Uterine smooth muscle cell (primary cell): ENCODE measurements around the gene CD19. TPM values are rescaled to one million over a fixed set of nuclear protein-coding genes. Genes with fewer than 3 reads are reported as not detected.

Experiments used
- total RNA-seq: library from RNA; depleted of rRNA; stranded (reverse); fragments of >200 nt; gene quantifications from 2 replicates; pipeline ENCODE4 v1.2.3, GENCODE V29; 2014

The CD19 gene
- not detected in 2 replicates for total RNA-seq

GRCh38 chr16:28931801-28932225 is at the start of gene CD19:
CD19 (plus strand) TSS chr16:28931971; CDS start chr16:28932001, 30 bp downstream.

DNA sequence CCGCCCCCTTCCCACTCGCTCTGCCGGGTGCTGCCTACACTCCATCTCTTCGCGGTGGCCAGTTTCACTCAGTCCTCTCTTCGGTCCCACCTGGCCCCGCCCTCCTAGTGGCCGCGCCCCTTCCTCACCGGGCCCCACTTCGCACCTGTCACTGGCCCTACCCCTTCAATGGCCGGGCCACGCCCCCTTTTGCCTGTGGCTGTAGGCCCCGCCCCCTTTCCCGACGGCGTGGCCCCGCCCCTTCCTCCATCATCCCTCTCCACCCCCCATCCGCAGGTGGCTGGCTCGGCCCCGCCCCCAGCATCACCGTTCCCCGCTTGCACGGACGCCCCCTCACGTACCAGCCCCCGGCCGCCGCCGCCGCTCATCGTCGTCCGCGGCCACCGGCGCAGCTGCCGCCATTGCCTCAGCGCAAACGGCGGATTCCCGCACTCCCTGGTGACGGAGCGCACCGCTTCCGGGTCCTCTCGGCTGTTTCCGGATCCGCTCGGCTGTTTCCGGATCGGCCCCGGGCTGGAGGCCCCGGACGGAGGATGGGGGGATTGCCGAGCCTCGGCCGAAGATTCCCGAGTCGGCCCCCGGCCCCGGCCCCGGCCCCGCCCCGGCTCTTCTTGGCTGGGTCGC is 6.9 kb upstream of the CD19 start, which contains the start of gene RABEP2:
Gene RABEP2 (minus strand): TSS at position 477 of the 624 bp plus-strand sequence. CDS start 75 bp downstream, at position 402.

GRCh38 chr16:28950648-28951409 is 19.1 kb downstream of the CD19 start, which contains the start of gene NFATC2IP:
NFATC2IP (plus strand) TSS chr16:28950937; CDS start chr16:28951012, 75 bp downstream.

DNA sequence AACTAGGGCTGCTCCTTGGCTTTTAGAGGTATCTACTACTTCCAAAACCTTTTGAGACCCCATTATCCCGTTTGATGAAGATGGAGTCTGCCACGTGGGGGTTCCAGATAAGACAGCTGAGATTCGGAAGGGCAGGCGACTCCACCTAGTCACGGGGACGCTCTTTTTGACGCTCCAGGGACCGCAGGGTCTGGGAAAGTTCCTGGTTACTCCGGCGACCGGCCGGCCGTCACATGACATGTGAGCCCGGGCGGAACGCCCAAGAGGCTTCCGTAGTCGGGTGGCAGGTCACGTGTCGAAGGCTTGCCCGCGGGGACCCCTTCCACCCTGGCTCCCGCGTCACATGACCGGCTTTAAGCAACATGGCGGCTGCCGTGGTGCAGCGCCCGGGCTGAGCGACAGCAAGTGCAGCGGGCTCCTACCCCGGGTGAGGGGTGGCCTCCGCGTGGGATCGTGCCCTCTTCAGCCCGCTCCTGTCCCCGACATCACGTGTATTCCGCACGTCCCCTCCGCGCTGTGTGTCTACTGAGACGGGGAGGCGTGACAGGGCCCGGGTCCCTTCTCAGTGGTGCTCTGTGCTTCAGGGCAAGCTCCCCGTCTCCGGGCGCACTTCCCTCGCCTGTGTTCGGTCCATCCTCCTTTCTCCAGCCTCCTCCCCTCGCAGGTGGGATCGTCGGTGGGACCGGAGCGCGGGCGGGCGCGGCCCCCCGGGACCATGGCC is 42.8 kb downstream of the CD19 start, which contains the start of gene SPNS1:
Gene SPNS1 (plus strand): TSS at position 342 of the 721 bp plus-strand sequence. CDS start 374 bp downstream, at position 716.

GRCh38 chr16:28984619-28985135 is 52.9 kb downstream of the CD19 start, which contains the start of gene LAT:
LAT (plus strand) TSS chr16:28985052; CDS start chr16:28985418, 366 bp downstream.

Other genes with a start within 250 kb of the CD19 start
- gene EIF3C, start 220.5 kb upstream of the CD19 start, total RNA-seq = 108 and 129 TPM in 2 replicates
- gene NPIPB9, start 180.2 kb upstream of the CD19 start, total RNA-seq = 4.1 and 4.3 TPM in 2 replicates
- gene ATXN2L, start 109.0 kb upstream of the CD19 start, total RNA-seq = 62.1 and 67.1 TPM in 2 replicates
- gene TUFM, start 85.6 kb upstream of the CD19 start, total RNA-seq = 126 and 136 TPM in 2 replicates
- gene SH2B1, start 68.1 kb upstream of the CD19 start, total RNA-seq = 10.3 and 12.0 TPM in 2 replicates
- gene ATP2A1, start 53.5 kb upstream of the CD19 start, total RNA-seq = 0.22 and 0.25 TPM in 2 replicates
- 38.7 and 42.5 TPM in 2 replicates for gene RABEP2, start 6.7 kb upstream of the CD19 start, total RNA-seq
- gene NFATC2IP, start 19.0 kb downstream of the CD19 start, total RNA-seq = 14.1 and 21.6 TPM in 2 replicates
- gene SPNS1, start 42.8 kb downstream of the CD19 start, total RNA-seq = 23.7 and 32.6 TPM in 2 replicates
- gene LAT, start 53.1 kb downstream of the CD19 start, total RNA-seq = 0.33 and 0.87 TPM in 2 replicates